Measurements from ENCODE around the gene INTS11.

Gene INTS11

GRCh38 chr1:1326075-1326605 is 1.7 kb upstream of the INTS11 start:
- Histone ChIP-seq H3K79me2 (ENCODE audit: insufficient read depth, low read depth) (peaks cover 35% of the 10 kb centered on the region), H3K9ac (peak overlapping the region; percentile 64; the same call in 1 of the 2 replicates)

GRCh38 chr1:1325288-1326074 is 1.0 kb upstream of the INTS11 start:
- H2AFZ ChIP-seq (ENCODE audit: low read depth): peak overlapping the region; percentile 52; the same call in 1 of the 2 replicates
- no peaks in the 10 kb centered on the region for H3K36me3 ChIP-seq (ENCODE audit: insufficient read depth)

More at GRCh38 chr1:1326075-1326605, 1.7 kb upstream of the INTS11 start:
- TF ChIP-seq CTCF (conservative IDR thresholded peaks at IDR 0.05; ENCODE audit: low read depth, low read length): no peak
- H3K27ac ChIP-seq: peak overlapping the region; percentile 21; the same call in 1 of the 2 replicates
- no peaks in the 10 kb centered on the region for H3K27me3 ChIP-seq (ENCODE audit: insufficient read depth, low read depth)
- peaks cover 22% of the 10 kb centered on the region for H3K4me1 ChIP-seq (ENCODE audit: low read depth, poor library complexity, severe bottlenecking)
- no peaks in the 10 kb centered on the region for H3K36me3 ChIP-seq (ENCODE audit: insufficient read depth)
- H2AFZ ChIP-seq (ENCODE audit: low read depth): no peak overlapping the region
- H4K20me1 ChIP-seq (ENCODE audit: insufficient read depth): no peaks in the 10 kb centered on the region
- no peak overlapping the region for H3K4me3 ChIP-seq (IDR thresholded peaks at IDR 0.05; ENCODE audit: insufficient read depth, low read depth, low read length)
- H3K4me2 ChIP-seq: peak overlapping the region; percentile 88

GRCh38 chr1:1324084-1324523 is 356 bp downstream of the INTS11 start:
- Histone ChIP-seq H4K20me1 (ENCODE audit: insufficient read depth) (no peaks in the 10 kb centered on the region), H3K36me3 (ENCODE audit: insufficient read depth) (no peaks in the 10 kb centered on the region)
- no peak for TF ChIP-seq CTCF (conservative IDR thresholded peaks at IDR 0.05; ENCODE audit: low read depth, low read length)

More at GRCh38 chr1:1325288-1326074, 1.0 kb upstream of the INTS11 start:
- H4K20me1 ChIP-seq (ENCODE audit: insufficient read depth): no peaks in the 10 kb centered on the region
- peak overlapping the region; percentile 76 for H3K4me3 ChIP-seq (IDR thresholded peaks at IDR 0.05; ENCODE audit: insufficient read depth, low read depth, low read length)
- peaks cover 42% of the 10 kb centered on the region for H3K79me2 ChIP-seq (ENCODE audit: insufficient read depth, low read depth)
- peaks cover 22% of the 10 kb centered on the region for H3K4me1 ChIP-seq (ENCODE audit: low read depth, poor library complexity, severe bottlenecking)
- peak overlapping the region; percentile 21; the same call in 1 of the 2 replicates for H3K27ac ChIP-seq
- H3K4me2 ChIP-seq: peak overlapping the region; percentile 88
- no peak for TF ChIP-seq CTCF (conservative IDR thresholded peaks at IDR 0.05; ENCODE audit: low read depth, low read length)
- H3K9ac ChIP-seq: peak overlapping the region; percentile 64; the same call in 1 of the 2 replicates
- no peaks in the 10 kb centered on the region for H3K27me3 ChIP-seq (ENCODE audit: insufficient read depth, low read depth)

GRCh38 chr1:1322952-1323351 is 1.5 kb downstream of the INTS11 start:
- no peaks in the 10 kb centered on the region for H3K36me3 ChIP-seq (ENCODE audit: insufficient read depth)
- H2AFZ ChIP-seq (ENCODE audit: low read depth): no peak overlapping the region
- H3K4me1 ChIP-seq (ENCODE audit: low read depth, poor library complexity, severe bottlenecking): peaks cover 22% of the 10 kb centered on the region
- no peak overlapping the region; the same call in 1 of the 2 replicates for H3K9ac ChIP-seq
- H3K4me3 ChIP-seq (IDR thresholded peaks at IDR 0.05; ENCODE audit: insufficient read depth, low read depth, low read length): no peak overlapping the region
- no peaks in the 10 kb centered on the region for H3K27me3 ChIP-seq (ENCODE audit: insufficient read depth, low read depth)
- no peak for TF ChIP-seq CTCF (conservative IDR thresholded peaks at IDR 0.05; ENCODE audit: low read depth, low read length)
- H3K79me2 ChIP-seq (ENCODE audit: insufficient read depth, low read depth): peaks cover 55% of the 10 kb centered on the region
- H3K27ac ChIP-seq: no peak overlapping the region
- H3K4me2 ChIP-seq: peak overlapping the region; percentile 23; the same call in 1 of the 2 replicates
- H4K20me1 ChIP-seq (ENCODE audit: insufficient read depth): no peaks in the 10 kb centered on the region

More at GRCh38 chr1:1324084-1324523, 356 bp downstream of the INTS11 start:
- Histone ChIP-seq H3K4me2 (no peak overlapping the region), H3K27ac (peak overlapping the region; percentile 39; the same call in 1 of the 2 replicates), H3K9ac (peak overlapping the region; percentile 75; the same call in 1 of the 2 replicates), H2AFZ (ENCODE audit: low read depth) (peak overlapping the region; percentile 78; the same call in 1 of the 2 replicates), H3K27me3 (ENCODE audit: insufficient read depth, low read depth) (no peaks in the 10 kb centered on the region), H3K4me1 (ENCODE audit: low read depth, poor library complexity, severe bottlenecking) (peaks cover 22% of the 10 kb centered on the region), H3K79me2 (ENCODE audit: insufficient read depth, low read depth) (peaks cover 55% of the 10 kb centered on the region), H3K4me3 (IDR thresholded peaks at IDR 0.05; ENCODE audit: insufficient read depth, low read depth, low read length) (no peak overlapping the region)
